HG03565 (cell line): ENCODE measurements around the gene TSHZ3.

Experiments used
- ATAC-seq: cut with Tn5 transposase; IDR thresholded peaks from one replicate; pipeline ENCODE4 v1.9.1; 2021; ENCODE audit warnings: mild to moderate bottlenecking, moderate library complexity; ENCODE audit not compliant: unreplicated experiment

The TSHZ3 gene

DNA sequence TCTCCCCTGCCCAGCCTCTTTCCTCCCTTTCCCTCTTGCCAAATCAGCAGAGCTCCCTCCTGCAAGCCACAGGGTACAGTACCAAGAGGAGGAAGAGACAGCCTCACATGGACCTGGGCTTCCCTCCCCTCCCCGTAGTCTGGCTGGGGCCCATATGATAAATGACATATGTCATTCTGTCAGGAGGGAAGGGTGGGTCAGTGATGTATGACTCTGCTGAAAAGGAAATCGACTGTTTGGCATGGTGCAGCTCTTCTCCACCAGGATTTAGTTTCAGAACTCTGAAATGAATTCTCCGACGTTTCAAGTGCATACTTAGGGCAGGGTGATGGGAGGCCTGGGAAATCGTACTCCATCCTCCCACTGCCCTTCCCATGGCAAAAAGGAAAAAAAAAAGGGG is 9.8 kb downstream of the TSHZ3 start:
- ATAC-seq, result no peak

DNA sequence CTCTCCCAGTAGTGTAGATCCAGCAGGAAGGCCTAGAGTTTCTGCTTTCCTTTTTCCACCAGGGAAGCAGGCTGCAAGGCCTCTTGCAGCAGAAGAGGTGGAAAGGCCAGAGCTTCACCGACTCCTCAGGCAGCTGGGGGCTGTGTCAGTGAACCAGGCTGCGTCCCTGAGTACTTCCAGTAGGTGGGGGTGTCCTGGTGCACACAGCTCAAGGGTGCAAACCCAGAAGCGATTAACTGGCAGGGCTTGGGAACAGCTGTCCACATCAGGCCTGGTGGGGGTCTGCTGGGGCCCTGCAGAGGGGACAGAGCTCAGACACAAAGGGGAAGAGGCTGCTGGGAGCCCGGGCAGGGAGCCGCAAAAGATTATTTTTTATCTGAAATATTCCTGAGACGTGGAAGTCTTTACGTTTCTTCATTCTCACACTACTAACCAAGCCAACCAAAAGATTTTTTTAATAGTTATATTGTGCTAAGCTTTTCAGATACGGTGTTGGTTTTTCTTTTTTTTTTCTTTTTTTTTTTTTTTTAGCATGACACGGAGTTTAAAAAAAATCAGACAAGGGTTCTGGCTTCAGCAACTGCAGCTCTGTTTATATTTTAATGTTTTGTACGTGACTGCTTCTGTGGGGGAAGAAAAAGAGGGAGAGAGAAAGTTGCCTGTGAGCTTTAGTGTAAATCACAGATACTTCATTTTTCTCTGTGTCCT is 11.0 kb downstream of the TSHZ3 start:
- no peak for ATAC-seq

DNA sequence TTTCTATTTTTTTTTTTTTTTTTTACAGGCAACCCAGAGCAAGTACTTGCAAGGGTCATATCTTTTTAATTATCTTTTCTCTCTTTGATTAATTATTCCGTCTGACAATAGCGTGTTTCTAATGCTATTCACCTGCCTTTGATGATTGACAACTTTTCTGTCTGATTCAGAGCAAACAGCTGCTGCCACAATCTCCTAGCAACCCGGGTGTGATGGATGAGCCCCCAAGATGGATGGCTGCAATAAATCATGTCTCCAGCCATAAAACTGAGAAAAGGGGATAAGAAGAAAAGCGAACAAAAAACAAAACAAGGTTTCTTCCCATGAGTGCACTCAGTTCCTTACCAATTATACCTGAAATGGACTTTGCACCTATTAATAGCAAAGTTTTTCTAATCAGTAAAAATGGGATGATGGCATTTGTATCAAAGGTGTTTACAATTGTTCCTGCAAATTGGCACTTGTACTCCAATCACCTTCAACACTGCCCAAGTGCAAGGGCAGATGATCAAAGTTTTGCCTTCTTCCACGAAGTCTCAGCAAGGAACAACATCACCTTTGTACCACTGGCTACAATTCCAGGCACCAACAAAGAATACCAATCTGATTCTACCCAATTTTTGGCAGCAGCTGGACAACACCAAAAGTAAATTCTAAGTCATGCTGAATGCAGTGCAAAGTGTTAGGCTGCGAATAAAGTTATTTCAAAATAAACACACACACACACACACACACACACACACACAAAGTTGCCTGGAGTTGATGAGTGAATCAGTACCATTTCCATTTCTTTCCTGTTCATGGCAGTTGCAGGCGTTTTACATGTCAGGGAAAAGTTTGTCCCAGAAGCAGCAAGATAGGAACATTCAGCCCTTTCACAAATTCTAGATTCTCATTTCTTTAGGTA is 12.0 kb downstream of the TSHZ3 start:
- no peak for ATAC-seq

GRCh38 chr19:31335716-31336115 is 13.5 kb downstream of the TSHZ3 start:
- no peak for ATAC-seq

DNA sequence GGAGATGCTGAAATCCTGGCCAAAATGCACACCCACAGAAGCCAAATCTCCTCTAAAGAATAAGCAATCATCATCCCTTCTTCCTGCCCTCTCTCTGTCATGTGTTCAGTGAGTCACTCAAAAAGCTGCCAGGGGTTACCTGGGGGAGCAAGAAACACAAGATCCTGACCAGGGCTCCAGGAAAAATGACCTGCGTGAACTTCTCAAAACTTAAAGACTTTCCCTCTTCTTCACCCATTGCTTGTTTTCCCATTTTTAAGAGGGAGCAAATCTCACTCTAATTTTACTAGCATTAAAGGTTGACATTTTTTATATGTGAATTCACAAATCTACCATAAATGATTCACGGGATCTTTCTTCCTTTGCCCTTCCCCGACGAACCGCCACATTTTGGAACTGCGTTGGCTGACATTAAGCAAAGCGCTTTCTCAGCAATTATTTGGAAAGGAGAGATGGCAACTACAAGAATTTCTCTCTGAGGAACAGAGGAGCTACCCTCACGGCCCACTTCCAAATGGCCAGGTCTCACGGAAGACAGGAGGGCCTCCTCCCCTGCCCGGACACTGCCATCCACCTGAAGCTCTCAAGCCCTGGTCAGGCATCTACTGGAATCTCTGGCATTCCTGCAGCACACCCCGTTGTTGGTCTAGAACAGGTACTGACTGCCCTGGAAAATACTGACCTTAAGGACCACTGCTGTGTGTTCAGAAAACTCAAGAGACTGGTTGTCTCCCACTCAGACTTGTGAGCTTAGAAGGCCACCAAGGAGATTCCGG is 14.2 kb downstream of the TSHZ3 start:
- ATAC-seq, result no peak

GRCh38 chr19:31334101-31334848 is 15.0 kb downstream of the TSHZ3 start:
- ATAC-seq, result no peak

DNA sequence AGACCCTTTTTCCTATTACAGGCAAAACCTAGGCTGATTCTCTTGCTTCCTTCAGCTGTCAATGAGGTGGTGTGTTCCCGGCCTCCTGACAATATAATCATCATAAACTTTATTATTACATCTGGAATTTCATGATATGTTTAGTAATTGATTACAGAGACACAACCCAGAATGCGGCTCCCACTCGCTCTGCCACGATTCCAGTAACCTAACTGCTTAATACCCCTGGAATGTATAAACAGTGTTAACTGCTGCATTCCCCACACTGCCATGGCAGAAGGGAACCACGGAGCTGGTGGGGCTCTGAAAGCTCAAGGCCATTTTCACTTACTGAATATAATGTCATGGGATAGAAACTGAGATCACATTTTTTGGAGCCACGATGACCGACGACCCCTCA is 17.1 kb downstream of the TSHZ3 start:
- ATAC-seq, result no peak

DNA sequence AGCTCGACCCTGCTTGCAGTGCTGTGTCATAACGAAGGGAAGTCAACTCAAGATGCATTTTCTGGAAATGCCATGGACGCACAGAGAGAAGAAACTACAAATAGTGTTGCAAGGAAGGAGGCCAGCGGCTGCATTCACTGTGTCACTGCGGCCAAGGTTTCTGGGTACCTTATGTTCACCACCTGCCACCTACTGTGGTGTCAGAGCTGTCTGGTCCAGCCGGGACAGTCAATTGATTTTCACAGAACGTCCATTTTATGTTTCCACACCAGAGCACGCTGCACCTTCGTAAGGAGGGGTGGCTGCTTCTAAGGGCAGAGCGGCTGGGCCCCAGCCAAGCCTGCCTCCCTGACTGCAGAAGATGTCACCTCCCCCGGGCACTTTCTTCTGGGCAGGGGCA is 17.7 kb downstream of the TSHZ3 start:
- ATAC-seq, result no peak

DNA sequence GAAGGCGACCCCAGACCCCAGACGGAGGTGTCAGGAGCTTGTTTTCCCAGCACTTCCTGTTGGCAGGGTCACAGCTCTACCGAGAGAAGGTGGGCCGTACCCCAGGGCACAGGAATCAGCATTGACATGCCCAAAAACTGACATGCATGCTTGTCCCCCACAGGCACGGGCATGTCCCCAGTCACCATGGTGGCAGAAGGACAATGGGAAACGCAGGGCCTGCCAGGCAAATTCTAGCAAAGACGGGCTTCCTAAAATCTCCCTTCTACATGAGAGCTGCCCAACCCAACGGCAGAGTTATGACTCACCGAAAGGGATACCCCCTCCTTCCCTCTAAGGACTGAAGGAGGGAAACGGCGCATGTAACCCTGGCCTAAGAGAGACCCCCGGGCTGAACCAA is 18.5 kb downstream of the TSHZ3 start:
- no peak for ATAC-seq

GRCh38 chr19:31330237-31330636 is 19.0 kb downstream of the TSHZ3 start:
- ATAC-seq, result no peak

DNA sequence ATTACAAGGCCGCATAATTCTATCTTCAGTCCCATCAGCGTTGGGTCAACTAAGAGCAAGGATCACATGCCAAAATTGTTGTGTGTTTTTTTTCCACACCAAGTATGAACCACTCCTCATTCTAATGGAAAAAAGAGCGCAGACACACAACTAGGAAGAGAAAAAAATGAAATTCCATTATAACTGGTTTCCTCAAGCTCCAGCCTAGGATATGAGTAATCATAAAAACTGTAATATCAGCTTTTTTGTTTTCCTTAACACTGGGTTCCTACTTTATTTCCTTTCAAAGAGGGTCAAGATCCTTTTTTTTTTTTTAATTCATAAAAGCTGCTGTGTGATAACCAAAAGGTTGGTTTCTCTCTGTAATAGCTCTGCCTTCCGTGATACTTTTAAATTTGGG is 19.4 kb downstream of the TSHZ3 start:
- no peak for ATAC-seq

- ATAC-seq, result no peak
Measured at GRCh38 chr19:31328238-31328637, 21.0 kb downstream of the TSHZ3 start.

DNA sequence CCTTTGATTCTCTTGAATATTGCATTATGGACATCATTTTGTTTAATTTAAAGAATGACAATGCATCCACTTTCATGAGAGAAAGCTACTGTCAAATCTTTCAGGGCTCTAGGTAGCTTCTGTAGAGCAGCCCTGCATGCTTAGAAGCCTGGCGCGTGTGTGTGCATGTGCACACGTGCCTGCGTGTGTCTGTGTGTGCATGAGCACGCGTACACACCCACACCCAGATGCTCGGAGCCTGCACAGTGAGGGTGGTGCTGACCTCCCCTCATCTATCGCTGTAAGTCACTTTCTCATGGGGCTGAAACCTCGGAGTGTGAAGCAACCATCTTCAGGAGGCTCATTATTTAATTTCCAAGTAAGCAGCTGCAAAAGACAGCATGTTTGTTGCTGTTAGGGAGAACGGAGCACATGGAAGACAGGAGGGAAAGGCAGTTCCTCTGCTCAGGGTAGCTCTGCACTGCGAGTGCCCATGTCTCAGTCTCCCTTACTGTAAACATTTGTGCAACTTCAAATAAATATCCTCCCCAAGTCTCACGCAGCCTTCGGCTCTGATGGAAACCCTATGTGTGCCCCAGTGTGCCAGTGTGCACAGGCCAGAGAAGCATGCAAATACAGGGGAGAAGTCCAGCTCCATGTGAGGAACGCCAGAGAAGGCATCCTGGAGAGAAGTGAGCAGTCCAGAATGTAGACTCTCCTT is 22.8 kb downstream of the TSHZ3 start:
- ATAC-seq, result no peak

- no peak for ATAC-seq
Measured at GRCh38 chr19:31325342-31325741, 23.9 kb downstream of the TSHZ3 start.

- ATAC-seq, result no peak
Measured at GRCh38 chr19:31319465-31319864, 29.8 kb downstream of the TSHZ3 start.

- ATAC-seq, result no peak
Measured at GRCh38 chr19:31318790-31319425, 30.3 kb downstream of the TSHZ3 start.

GRCh38 chr19:31317570-31317969 is 31.7 kb downstream of the TSHZ3 start:
- no peak for ATAC-seq

GRCh38 chr19:31317093-31317492 is 32.1 kb downstream of the TSHZ3 start:
- no peak for ATAC-seq

DNA sequence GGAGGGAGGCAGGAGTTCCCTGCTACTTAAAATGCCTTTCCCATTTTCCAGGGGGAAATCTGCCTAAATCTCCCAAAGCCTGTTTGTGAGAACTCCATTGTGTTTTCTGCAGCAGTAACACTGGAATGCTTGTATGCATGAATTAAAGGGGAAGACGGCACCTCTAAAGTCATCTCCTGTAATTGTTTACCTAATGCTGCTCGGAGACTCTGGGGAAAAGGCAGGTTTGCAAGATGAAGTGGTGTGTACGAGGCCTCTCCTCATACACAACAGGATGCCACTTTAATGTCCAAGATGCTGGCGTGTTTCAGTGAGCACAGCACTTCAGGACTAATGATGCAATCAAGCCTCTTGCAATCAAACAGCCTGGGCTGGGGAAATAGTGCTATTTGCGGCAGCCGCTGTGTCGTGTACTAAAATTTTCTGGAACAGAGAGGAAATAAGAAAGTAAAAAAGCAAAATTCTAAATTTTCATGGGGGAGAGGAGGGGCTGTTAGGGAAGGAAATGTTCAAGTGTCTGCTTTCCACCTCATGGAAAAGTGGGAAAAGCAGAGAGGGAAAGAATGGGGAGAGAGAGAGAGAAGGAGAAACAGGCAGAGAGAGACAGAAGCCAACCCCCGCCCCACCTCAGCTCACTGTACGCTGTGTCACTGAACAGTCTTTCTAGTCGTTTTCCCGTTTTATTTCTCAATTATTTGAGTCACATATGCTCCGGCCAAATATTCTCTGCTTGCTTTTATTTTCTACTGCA is 32.9 kb downstream of the TSHZ3 start:
- no peak for ATAC-seq
